GM18502 (cell line): ENCODE results near the gene PYM1.
"Not testable (repeated sequence)": the region's sequence is repeated elsewhere in the genome, so short reads cannot be mapped to it uniquely, and the experiment has no call there.

Experiments used
- ATAC-seq: cut with Tn5 transposase; IDR thresholded peaks from one replicate; pipeline ENCODE4 v1.9.1; 2021; ENCODE audit warnings: mild to moderate bottlenecking; ENCODE audit not compliant: unreplicated experiment, poor library complexity

PYM1 gene

DNA sequence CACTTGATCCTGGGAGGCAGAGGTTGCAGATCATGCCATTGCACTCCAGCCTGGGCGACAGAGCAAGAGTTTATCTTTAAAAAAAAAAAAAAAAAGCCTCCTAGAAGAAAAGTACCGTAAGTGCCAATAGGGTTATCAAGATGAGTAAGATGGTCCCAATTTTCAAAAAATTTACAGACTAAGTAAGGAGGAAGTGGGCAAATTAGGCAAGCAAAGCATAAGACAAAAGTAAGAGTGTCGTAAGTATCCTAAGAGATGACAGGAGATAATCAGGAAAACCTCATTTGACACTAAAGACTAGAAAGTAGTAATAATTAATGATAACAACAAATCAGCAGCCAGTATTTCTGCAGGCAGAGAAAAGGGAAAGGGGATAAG lies 12.2 kb downstream of the PYM1 start:
- ATAC-seq, result no peak

DNA sequence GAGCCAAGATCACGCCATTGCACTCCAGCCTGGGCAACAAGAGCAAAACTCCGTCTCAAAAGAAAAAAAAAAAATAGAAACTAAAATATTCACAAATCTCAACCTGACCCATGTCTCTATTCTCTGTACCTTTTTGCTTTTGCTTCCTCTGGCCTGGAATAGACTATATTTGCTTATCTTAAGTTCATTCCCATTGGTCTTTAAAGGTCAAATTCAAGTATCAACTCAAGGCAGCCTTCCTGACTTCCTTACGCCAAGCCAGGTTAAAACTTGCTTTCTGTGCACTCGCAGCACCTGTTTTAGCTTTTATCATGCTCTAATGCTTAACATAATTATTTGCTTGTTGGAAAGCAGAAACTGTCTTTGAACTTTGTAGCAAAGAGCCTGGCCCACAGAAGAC lies 14.8 kb downstream of the PYM1 start:
- ATAC-seq, result no peak

DNA sequence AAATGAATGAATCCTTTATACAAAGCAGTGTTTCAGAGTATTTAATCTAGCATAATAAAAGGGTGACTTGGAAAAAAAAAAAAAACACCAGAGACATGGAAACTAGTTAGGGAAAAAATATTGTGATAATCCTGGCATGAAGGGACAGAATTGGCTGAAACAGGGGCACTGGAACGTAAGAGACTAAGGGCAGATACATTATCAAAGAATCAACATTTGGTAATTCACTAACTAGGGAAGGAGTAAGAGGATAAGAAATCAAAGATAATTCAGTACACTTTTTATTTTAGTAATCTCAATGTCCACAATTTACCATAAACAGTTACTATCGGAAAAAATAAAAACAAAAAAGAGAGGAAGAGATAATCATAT lies 18.2 kb downstream of the PYM1 start:
- ATAC-seq, result no peak

DNA sequence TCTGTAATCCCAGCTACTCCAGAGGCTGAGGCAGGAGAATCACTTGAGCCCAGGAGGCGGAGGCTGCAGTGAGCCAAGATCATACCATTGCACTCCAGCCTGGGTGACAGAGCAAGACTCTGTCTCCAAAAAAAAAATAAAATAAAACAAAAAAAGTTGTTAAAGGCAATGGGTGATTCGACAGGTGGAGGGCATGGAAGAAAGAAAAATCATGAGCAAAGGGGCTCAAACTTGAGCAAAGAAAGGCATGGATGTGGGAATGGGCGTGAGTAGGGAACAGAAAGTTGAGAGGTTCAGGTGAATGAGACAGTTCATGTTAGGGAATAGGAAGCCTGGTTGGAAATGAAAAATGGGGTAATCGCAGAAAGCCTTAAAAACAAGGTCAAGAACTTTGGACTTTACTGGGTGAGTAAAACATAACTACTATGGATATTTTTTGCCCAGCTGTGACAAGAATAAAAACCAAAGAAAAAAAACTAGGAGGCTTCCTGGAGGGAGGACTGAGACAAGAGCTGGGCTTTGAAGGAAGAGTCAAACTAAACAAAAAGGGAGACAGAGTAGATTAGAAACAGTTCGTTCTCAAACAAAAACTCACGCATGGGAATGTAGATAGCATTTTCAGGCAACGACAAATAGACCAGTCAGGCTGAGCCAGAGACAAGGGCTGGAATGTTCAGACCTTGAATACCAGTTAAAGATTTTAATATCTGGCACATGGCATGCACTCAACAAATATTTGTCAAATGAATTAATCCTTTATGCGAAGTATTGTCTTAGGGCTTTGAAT lies 18.8 kb downstream of the PYM1 start:
- ATAC-seq, result no peak

DNA sequence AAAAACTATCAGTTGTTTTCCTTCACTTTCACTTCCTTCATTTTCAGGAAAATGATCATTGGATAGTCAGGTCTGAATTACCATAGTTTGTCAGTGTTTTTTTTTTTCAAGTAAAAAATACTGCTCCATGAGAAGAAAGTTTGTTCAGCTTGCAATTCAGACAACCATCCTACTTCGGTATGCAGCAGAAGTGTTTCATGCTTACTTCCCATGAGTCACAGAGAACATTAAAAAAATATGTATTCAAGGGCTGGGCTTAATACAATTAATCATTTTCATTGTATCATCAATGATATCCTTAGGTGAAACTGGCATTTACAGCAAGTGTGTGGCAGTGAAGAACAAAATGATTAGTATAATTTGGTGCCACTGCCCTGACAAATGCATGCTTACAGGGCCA lies 21.6 kb downstream of the PYM1 start:
- no peak for ATAC-seq

DNA sequence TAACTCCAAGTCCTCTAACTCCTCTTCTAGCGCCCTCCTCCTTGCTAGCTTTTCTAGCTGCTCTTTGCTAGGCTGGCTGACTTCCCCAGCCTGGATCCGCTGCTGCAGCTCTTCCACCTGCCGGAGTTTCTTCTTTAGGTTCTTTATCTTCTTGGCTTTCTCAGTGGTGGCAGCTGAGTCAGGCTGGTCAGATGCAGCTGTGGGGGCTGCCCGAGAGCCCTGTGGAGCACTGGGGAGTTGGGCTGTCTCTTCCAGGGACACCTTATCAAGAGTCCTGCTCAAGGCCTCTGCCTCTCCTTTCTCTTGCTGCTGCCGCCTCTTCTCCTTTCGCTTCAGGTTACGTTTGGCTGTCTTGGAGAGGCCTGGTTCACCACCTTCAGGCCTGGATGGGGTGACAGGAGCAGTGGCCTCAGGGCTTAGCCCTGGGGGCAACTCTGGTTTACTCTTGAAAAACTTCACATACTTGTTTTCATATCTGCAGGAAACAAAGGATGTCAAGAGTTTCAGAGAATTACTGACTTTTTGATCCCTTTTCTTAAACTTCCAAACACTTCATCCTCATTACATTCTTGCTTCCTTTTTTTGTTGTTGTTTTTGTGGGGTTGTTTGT lies 25.7 kb downstream of the PYM1 start:
- ATAC-seq, result no peak

DNA sequence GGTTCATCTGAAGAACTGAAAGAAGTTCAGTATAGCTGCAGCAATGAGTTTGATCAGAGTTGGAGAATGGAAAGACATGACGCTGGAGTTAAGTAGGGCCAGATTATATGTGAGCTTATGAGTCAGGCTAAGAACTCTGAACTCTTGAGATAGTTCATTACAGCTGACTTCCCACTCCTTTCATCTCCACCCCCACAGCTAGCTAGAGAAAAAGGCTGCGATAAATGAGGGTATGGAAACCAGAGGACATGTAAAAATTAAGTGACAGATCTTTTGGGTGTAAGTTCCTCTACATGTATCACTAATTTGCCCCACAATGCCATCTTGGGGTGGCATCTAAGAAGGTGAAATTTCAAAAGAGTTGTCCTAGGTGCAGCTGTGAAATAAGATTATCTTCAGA lies 28.6 kb downstream of the PYM1 start:
- no peak for ATAC-seq

DNA sequence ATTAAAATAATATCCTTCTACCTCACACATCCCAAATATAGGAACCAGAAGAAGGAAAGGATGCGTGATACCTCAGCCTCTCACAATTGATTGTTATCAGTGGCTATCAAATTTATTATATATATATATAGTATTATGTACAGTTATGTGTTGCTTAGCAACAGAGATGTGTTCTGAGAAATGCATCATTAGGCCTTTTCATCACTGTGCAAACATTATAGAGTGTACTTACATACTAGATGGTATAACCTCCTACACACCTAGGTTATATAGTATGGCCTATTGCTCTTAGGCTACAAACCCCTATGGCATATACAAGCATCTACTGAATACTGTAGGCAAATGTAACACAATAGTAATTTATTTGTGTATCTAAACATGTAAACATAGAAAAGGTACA lies 34.0 kb downstream of the PYM1 start:
- no peak for ATAC-seq

DNA sequence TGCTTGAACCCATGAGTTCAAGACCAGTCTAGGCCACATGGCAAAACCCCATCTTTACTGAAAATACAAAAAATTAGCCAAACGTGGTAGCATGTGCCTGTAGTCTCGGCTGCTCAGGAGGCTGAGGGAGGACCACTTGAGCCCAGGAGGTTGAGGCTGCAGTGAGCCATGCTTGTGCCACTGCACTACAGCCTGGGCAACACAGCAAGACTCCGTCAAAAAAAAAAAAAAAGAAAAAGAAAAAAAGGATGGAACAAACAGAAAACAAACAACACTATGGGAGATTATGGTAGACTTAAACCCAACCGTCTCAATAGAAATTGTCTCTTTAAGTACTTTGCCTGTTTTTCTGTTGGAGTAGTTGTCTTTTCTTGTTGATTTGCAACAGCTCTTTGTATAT lies 36.4 kb downstream of the PYM1 start:
- no peak for ATAC-seq

DNA sequence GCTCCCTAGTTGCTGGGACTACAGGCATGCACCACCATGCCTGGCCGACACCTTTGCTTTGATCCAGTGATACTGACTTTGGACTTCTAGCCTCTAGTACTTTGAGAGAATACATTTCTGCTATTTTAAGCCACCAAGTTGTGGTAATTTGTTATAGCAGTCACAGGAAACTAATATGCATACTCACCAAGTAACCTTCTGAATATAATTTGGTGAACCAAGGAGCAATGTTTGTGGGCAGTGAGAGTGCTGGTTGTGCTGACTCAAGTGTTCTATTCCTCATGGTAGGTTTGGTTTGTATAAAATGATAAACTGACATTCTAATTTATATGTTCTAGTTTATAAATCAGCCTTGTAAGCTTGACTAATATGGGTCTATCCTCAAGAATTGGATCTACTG lies 42.6 kb downstream of the PYM1 start:
- ATAC-seq, result no peak

DNA sequence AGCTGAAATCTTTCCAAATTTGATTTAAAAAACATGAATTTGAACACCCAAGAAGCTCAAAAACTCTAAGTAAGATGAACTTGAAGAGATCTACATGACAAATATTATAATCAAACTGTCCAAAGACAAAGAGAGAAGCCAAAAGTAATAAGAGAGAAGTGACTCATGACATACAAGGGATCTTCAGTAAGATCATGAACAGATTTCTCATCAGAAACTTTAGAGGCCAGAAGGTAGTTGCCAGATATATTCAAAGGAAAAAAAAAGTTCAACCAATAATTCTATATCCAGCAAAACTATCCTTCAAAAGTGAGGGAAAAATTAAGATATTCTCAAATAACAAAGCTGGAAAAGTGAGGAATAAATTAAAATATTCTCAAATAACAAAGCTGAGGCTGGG lies 49.9 kb downstream of the PYM1 start:
- no peak for ATAC-seq

DNA sequence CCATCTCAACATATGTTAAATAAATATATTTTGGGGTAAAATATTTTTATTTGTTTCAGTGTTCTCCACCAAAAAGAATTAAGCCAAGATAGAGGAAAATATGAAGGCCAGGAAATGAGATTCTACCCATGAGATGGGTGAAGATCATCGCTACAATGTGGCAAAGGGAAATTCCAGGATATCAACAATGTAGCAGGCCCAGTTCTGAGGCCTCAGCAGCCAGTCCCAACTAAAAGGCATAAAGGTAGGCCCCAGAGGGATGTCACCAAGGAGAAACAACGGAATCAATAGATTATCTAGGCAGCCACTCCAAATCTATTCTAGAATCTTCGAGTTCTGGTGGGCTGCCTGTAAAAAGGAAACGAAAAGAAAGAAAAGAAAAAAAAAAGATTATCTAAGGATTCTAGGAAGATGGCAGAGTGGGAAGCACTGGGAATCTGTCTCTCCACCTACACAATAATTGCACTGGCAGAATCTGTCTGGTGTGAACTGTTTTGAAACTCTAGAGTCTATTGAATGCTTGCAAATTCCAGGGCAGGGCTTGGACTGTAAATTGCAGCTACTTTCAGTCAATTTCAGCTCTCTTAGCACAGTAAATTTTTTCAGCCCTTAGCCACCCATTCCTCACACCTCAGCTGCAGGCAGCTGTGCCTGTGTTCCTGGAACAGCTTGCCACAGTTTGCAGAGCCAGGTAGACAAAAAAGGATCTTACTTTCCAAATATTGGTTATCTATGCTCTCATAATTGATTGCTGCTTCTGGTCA lies 51.8 kb downstream of the PYM1 start:
- ATAC-seq, result no peak

DNA sequence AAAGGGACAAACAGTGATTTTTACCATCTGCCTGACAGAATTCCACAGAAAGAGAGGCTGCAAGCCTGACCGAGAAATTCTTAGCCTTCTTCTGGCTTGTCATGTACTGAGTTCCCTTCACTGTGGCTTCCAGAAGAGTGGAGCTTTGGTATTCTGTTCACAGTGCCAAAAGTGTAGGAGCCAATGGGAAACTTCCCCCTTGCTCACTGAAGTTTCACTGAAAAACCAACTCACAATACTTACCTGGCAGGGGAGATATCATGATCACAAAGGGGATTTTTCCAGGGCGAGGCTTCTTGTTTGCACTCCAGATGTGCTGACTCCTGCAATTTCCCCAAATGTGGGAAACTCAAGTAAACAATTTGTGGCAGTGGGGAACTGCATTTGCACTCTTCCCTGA lies 53.3 kb downstream of the PYM1 start:
- ATAC-seq, result no peak

DNA sequence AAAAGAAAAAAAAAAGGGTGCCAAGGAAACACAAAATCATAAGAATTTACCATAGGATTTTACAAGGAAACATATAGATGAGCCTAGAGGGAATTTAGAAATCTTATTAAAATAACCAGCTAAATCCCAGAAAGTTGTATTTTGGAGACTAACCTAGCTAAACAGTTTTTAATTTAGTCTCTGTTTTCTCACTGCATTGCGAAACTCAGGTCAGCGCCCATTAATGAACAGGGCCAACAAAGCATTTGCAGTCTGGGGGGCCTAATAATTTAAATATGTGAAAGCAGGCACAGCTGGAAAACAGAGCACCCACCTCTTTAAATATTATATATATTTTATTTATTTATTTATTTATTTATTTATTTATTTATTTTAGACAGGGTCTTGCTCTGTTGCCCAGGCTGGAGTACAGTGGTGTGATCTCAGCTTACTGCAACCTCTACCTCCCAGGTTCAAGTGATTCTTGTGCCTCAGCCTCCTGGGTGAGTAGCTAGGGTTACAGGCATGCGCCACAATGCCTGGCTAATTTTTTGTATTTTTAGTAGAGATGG lies 61.2 kb downstream of the PYM1 start:
- ATAC-seq, result not testable (repeated sequence)

DNA sequence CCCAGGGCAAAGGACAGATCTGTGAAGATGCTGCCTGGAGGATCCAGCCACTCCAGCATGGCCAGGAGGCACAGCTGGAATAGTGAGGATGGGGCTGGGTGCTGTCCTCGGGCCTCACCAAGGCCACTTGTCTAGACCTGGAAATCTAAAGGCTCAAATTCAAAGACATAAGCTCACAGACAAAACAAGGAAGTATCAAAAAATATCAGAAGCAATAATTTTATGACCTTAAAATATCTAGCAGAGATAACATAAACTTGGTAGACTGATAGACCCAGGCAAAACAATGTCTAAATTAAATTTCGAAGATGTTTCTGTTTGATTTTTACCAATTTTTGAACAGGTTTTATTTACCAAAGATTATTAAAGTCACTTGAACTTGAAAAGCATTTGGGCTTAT lies 62.4 kb downstream of the PYM1 start:
- no peak for ATAC-seq

DNA sequence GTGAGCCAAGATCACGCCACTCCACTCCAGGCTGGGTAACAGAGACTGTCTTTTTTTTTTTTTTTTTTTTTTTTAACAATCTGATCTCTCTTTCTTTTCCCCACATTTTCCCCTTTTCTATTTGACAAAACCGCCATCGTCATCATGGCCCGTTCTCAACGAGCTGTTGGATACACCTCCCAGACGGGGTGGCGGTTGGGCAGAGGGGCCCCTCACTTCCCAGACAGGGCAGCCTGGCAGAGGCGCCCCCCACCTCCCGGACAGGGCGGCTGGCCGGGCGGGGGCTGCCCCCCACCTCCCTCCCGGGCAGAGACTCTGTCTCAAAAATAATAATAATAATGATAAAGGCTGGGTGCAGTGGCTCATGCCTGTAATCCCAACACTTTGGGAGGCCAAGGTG lies 64.8 kb downstream of the PYM1 start:
- ATAC-seq, result not testable (repeated sequence)

DNA sequence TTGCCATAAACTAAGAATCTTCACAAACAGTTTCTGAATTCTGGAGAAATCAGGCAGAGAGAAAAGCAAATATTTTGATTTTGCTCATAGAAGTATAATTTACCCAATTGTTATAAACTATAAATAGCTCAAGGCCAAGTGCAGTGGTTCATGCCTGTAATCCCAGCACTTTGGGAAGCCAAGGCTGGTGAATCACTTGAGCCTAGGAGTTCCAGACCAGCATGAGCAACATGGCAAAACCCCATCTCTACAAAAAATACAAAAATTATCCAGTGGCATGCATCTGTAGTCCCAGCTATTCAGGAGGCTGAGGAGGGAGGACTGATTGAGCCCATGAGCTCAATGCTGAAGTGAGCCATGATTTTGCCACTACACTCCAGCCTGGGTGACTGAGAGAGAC lies 65.4 kb downstream of the PYM1 start:
- ATAC-seq, result no peak

DNA sequence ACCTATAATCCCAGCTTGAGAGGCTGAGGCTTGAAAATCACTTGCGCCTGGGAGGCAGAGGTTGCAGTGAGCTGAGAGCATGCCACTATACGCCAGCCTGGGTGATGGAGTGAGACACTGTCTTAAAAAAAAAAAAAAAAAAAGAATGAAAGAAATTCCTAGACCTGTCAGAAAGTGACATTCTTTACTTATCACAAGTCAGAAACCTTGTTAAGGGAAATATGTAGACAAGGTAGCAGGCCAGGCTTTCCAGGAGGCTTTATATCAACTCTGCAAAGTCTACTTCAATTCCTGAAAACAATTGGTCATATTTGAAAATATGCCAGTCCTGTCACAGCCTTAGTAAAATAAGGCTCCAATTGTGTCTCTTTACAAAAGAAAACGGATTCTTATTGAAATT lies 65.8 kb downstream of the PYM1 start:
- ATAC-seq, result no peak

DNA sequence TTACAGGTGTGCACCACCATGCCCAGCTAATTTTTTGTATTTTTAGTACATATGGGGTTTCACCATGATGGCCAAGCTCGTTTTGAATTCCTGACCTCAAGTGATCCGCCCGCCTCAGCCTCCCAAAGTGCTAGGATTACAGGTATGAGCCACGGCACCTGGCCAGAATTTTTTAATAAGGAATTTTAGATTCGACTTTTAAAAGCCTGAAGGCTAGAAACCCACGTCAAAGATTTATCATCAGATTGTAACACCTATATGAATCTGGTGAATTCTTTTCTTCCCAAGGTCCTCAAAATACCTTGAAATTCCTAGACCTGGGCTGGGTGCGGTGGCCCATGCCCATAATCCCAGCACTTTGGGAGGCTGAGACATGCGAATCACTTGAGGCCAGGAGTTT lies 66.3 kb downstream of the PYM1 start:
- no peak for ATAC-seq

DNA sequence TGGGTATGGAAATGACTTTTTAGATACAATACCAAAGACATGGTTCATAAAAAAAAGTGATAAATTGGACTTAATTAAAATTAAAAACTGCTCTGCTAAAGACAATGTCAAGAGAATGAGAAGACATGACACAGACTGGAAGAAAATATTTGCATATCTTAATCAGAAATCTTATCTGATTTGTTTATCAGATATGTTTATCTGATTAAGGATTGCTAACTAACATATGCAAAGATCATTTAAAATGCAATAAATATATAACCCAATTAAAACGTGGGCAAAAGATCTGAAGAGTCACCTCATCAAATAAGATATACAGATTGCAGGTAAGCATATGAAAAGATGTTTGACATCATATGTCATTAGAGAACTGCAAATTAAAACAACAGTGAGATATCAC lies 75.0 kb downstream of the PYM1 start:
- ATAC-seq, result no peak
